ENCODE results near the gene SSC5D.

SSC5D gene

GRCh38 chr19:55543567-55543966, 55.3 kb downstream of the SSC5D start (continued):
- TF ChIP-seq, protein P1, sequence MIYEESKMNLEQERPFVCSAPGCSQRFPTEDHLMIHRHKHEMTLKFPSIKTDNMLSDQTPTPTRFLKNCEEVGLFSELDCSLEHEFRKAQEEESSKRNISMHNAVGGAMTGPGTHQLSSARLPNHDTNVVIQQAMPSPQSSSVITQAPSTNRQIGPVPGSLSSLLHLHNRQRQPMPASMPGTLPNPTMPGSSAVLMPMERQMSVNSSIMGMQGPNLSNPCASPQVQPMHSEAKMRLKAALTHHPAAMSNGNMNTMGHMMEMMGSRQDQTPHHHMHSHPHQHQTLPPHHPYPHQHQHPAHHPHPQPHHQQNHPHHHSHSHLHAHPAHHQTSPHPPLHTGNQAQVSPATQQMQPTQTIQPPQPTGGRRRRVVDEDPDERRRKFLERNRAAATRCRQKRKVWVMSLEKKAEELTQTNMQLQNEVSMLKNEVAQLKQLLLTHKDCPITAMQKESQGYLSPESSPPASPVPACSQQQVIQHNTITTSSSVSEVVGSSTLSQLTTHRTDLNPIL (CRISPR knock-in tag; IDR thresholded peaks at IDR 0.05; ENCODE audit: low read depth) = no peak
- TF ChIP-seq RARB (CRISPR knock-in tag; IDR thresholded peaks at IDR 0.05) (no peak), GLIS3 (CRISPR knock-in tag; IDR thresholded peaks at IDR 0.05) (no peak), ESRRG (CRISPR knock-in tag; IDR thresholded peaks at IDR 0.05) (no peak), TOX (CRISPR knock-in tag; IDR thresholded peaks at IDR 0.05; ENCODE audit: borderline replicate concordance) (no peak), ZNF8 (CRISPR knock-in tag; IDR thresholded peaks at IDR 0.05) (no peak), PPARA (CRISPR knock-in tag; IDR thresholded peaks at IDR 0.05; ENCODE audit: borderline replicate concordance) (no peak)

GRCh38 chr19:55544014-55544413, 55.8 kb downstream of the SSC5D start:
- no peak for TF ChIP-seq GLIS3 (CRISPR knock-in tag; IDR thresholded peaks at IDR 0.05)
- no peak for TF ChIP-seq ZNF565 (CRISPR knock-in tag; conservative IDR thresholded peaks at IDR 0.05; ENCODE audit: low read depth)
- no peak for TF ChIP-seq CSDC2 (CRISPR knock-in tag; IDR thresholded peaks at IDR 0.05)
- ATAC-seq = no peak

DNA sequence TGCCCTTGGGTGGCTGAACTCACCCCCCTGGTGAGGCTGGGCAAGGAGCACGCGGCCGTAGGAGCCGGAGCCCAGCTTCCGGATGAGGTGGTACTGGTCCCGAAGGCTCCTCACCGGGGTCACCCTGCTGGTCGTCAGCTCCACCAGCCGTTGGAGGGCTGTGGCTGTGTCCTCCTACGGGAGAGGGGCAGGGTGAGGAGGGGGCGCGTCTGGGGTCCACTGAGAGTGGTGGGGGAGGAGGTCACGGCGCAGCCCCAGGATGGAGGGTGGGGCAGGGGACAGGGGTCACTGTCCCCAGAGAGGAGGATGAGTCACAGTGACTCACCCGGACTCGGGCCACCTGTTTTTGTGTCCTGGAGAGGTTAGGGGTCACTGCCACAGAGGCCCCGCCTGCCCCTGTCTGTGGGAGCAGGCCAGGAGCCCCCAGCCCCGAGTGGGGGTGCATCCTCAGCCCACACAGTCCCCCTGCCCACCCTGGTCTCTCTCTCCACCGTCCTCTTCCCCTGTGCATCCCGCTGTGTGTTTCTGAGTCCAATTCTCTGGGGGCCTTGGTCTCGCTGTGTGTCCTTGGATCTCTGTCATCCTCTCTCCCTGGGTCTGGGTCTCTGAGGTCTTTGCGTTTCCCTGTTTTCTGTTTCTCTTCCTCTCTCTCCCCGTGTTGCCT, 56.7 kb downstream of the SSC5D start:
- no peak for ATAC-seq
- TF ChIP-seq TCF4 (CRISPR knock-in tag; IDR thresholded peaks at IDR 0.05; ENCODE audit: borderline replicate concordance) (no peak), ARNTL (CRISPR knock-in tag; IDR thresholded peaks at IDR 0.05; ENCODE audit: borderline replicate concordance, low read depth) (no peak), RARB (CRISPR knock-in tag; IDR thresholded peaks at IDR 0.05) (no peak), CSRNP3 (CRISPR knock-in tag; IDR thresholded peaks at IDR 0.05) (no peak), ISL1 (CRISPR knock-in tag; IDR thresholded peaks at IDR 0.05) (no peak), BACH2 (CRISPR knock-in tag; IDR thresholded peaks at IDR 0.05; ENCODE audit: borderline replicate concordance) (no peak), GLIS3 (CRISPR knock-in tag; IDR thresholded peaks at IDR 0.05) (no peak), SNAI2 (CRISPR knock-in tag; IDR thresholded peaks at IDR 0.05) (no peak), ZNF8 (CRISPR knock-in tag; IDR thresholded peaks at IDR 0.05) (no peak), ZC3H10 (CRISPR knock-in tag; IDR thresholded peaks at IDR 0.05) (no peak), ZFP3 (CRISPR knock-in tag; IDR thresholded peaks at IDR 0.05) (no peak)
- TF ChIP-seq, protein P2, sequence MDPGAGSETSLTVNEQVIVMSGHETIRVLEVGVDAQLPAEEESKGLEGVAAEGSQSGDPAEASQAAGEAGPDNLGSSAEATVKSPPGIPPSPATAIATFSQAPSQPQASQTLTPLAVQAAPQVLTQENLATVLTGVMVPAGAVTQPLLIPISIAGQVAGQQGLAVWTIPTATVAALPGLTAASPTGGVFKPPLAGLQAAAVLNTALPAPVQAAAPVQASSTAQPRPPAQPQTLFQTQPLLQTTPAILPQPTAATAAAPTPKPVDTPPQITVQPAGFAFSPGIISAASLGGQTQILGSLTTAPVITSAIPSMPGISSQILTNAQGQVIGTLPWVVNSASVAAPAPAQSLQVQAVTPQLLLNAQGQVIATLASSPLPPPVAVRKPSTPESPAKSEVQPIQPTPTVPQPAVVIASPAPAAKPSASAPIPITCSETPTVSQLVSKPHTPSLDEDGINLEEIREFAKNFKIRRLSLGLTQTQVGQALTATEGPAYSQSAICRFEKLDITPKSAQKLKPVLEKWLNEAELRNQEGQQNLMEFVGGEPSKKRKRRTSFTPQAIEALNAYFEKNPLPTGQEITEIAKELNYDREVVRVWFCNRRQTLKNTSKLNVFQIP (CRISPR knock-in tag; IDR thresholded peaks at IDR 0.05; ENCODE audit: borderline replicate concordance, low read depth) = no peak

- TF ChIP-seq ZNF8 (CRISPR knock-in tag; IDR thresholded peaks at IDR 0.05) = no peak
- no peak for TF ChIP-seq PPARA (CRISPR knock-in tag; IDR thresholded peaks at IDR 0.05; ENCODE audit: borderline replicate concordance)
- TF ChIP-seq PATZ1 (CRISPR knock-in tag; IDR thresholded peaks at IDR 0.05; ENCODE audit: borderline replicate concordance) = no peak
- TF ChIP-seq TSHZ2 (CRISPR knock-in tag; IDR thresholded peaks at IDR 0.05) = no peak
- TF ChIP-seq GLIS3 (CRISPR knock-in tag; IDR thresholded peaks at IDR 0.05) = no peak
- TF ChIP-seq ZNF70 (CRISPR knock-in tag; IDR thresholded peaks at IDR 0.05) = no peak
- no peak for TF ChIP-seq CSRNP3 (CRISPR knock-in tag; IDR thresholded peaks at IDR 0.05)
Measured at GRCh38 chr19:55545443-55545842, 57.2 kb downstream of the SSC5D start, which contains the start of gene SBK3. Gene SBK3 (minus strand): TSS chr19:55545543. CDS start chr19:55545543, 0 bp downstream.

More at GRCh38 chr19:55545443-55545842, 57.2 kb downstream of the SSC5D start, which contains the start of gene SBK3:
- no peak for ATAC-seq

Data from SK-N-SH treated with all-trans-retinoic acid at 6 μM for 48 hours (cell line).